Stomach smooth muscle (tissue), 2 donors: ENCODE data around the gene CTAG1B.
"Not testable (repeated sequence)": the region's sequence is repeated elsewhere in the genome, so short reads cannot be mapped to it uniquely, and the experiment has no call there.

Experiments used
- H3K27ac ChIP-seq: one replicate; pipeline ENCODE4 v1.7.0; 2013; ENCODE audit warnings: mild to moderate bottlenecking, low read length, inconsistent platforms
- H3K27me3 ChIP-seq, 2 donors: one replicate each; pipeline ENCODE4 v1.7.0; 2013; ENCODE audit warnings: low read length in 2 of 2; ENCODE audit not compliant: insufficient read depth in 2 of 2, control insufficient read depth in 1 of 2
- H3K36me3 ChIP-seq, 2 donors: one replicate each; pipeline ENCODE4 v1.7.0; 2013; ENCODE audit warnings: low read length in 2 of 2; ENCODE audit not compliant: control insufficient read depth in 2 of 2, insufficient read depth in 2 of 2
- H3K4me1 ChIP-seq: one replicate; pipeline ENCODE4 v1.7.0; 2013; ENCODE audit warnings: low read length; ENCODE audit not compliant: control insufficient read depth, insufficient read depth
- H3K4me3 ChIP-seq, 2 donors: one replicate each; pipeline ENCODE4 v1.7.0; 2013; ENCODE audit warnings: low read length in 2 of 2
- H3K9ac ChIP-seq, 2 donors: one replicate each; pipeline ENCODE4 v1.7.0; 2013; ENCODE audit warnings: low read length in 2 of 2, mild to moderate bottlenecking in 1 of 2
- H3K9me3 ChIP-seq, 2 donors: one replicate each; pipeline ENCODE4 v1.7.0; 2013; ENCODE audit warnings: low read length in 2 of 2; ENCODE audit not compliant: control insufficient read depth in 2 of 2
- donor health status: healthy.
- donor health status: Pancreatic carcinoma.

The CTAG1B gene

DNA sequence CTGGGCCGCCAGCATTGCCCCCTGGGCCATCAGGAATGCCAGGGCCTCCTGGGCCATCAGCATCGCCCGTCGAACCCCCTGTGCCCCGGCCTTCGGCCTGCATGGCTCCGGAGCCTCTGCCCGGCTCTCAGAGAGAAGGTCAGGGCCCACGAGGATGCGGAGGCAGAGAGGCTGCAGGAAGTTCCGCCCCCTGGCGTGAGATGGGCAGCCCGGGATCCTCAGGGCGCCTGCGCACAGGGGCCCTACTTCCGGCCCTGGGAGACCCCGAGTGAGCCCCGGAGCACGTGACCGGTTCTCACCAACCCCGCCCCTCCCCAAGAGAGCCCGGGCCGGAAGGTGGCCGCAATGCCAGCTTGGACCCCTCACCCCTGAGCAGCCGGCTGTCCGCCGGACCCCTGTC, 34.3 kb upstream of the CTAG1B start, which contains the start of gene CTAG2:
TSS of gene CTAG2 (minus strand) at position 167 of the 400 bp plus-strand sequence. CDS start at position 103, 64 bp downstream.
- H3K9ac ChIP-seq, H3K9me3 ChIP-seq, H3K27me3 ChIP-seq: not testable (repeated sequence)

DNA sequence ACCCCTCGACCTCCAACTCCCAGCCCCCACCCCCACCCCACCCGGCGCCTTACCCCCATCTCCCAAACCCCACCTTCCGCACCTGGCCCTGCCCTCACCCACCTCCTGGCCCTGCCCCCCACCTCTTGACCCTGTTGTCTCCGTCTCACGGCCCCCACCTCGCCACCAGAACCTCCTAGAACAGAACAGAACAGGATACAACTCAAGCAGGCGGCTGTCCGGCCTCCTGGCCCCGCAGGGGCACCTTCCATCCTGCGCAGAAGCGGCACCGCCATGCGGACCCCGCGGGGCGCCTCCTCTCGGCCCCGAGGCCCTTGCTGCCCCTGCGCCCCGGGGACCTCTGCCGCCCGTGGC, 33.9 kb upstream of the CTAG1B start:
- Histone ChIP-seq H3K27me3 (peaks cover 0 to 2% of the 10 kb centered on the region in 2 donors), H3K9me3 (no peaks in the 10 kb centered on the region), H3K9ac (no peak overlapping the region), H3K4me1 (no peaks in the 10 kb centered on the region), H3K27ac (no peak overlapping the region), H3K36me3 (no peaks in the 10 kb centered on the region), H3K4me3 (no peak overlapping the region)

More for the DNA sequence above, 34.3 kb upstream of the CTAG1B start, which contains the start of gene CTAG2:
- not testable (repeated sequence) for H3K4me3 ChIP-seq, H3K36me3 ChIP-seq, H3K27ac ChIP-seq, H3K4me1 ChIP-seq

DNA sequence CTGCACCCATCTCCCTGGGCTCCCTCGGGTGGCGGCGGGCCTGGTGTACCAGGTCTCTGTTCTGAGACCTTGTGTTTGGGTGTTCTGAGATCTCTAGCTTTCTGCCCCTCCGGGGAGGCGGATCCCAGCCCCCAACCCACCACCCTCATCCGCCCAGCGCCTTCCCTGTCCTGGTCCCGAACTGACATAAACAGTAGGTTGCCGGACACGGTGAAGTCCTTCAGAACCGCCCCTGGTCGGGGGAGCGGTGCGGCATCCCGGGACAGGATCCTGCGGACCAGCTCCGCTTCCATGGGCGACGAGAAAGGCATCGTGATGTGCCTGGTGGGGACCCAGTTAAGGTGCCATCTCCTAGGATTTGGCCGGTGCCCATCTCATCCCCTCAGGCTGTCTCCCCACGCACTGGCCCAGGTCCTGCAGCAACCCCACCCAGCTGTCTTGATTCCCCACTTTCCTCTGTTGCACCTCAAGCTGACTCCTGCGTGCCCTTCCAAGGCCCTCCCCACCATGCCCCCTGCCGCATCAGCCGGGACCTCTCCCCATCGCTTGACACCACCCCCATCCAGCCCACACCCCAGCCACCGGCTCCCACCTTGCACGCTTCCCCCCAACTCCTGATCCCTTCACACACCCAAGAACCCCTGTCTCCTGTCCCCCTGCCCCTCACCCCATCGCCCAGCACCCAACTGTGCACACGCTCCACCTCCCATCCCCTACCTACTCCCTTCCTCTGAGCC, 33.4 kb upstream of the CTAG1B start:
- no peaks in the 10 kb centered on the region for H3K4me1 ChIP-seq
- peaks cover 0 to 2% of the 10 kb centered on the region in 2 donors for H3K27me3 ChIP-seq

GRCh38 chrX:154650221-154650510, 31.1 kb upstream of the CTAG1B start:
- H3K9me3 ChIP-seq, result no peaks in the 10 kb centered on the region
- H3K27ac ChIP-seq, result no peak overlapping the region
- peaks cover 0 to 2% of the 10 kb centered on the region in 2 donors for H3K27me3 ChIP-seq
- H3K36me3 ChIP-seq, result no peaks in the 10 kb centered on the region
- no peak overlapping the region for H3K9ac ChIP-seq
- H3K4me1 ChIP-seq, result no peaks in the 10 kb centered on the region
- H3K4me3 ChIP-seq, result no peak overlapping the region

More for the DNA sequence above, 33.4 kb upstream of the CTAG1B start:
- Histone ChIP-seq H3K9ac (no peak overlapping the region), H3K9me3 (no peaks in the 10 kb centered on the region), H3K4me3 (no peak overlapping the region), H3K27ac (no peak overlapping the region), H3K36me3 (no peaks in the 10 kb centered on the region)

DNA sequence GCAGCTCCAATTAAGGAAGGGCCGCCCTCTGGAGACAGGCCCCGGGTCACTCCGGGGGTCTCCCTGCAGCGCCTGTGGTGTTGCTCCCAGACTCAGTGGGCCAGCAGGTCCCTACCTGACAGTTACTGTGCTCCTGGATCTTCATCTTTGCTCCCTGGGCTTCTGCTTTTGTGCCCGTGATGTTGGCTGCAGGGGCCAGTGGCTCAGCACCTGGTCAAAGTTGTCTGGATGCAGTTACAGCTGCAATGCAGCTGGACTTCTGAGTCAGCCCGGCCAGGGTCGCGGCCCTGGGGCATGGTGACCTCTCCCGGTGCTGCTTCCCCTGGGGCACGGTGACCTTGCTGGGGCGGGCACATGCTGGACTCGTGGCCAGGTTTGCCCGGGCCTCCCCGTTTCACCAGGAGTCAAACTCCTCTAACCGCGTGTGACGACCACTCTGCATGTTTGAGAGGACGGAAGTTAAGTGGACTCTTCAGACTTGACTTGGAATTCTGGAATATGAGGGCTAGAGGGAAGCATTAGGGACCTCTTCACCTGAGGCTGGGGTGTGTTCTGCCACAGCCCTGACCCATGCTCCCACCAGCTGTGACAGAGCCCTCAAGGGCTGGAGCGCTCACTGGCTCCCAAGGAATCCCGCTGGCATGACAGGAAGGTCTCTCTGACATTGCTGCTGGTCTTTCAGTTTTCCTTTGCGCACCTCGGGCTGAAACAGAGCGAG, 30.6 kb upstream of the CTAG1B start:
- H3K9ac ChIP-seq, result no peak overlapping the region
- H3K9me3 ChIP-seq, result no peaks in the 10 kb centered on the region
- H3K27me3 ChIP-seq, result peaks cover 0 to 2% of the 10 kb centered on the region in 2 donors
- H3K4me3 ChIP-seq, result no peak overlapping the region
- H3K36me3 ChIP-seq, result no peaks in the 10 kb centered on the region
- no peaks in the 10 kb centered on the region for H3K4me1 ChIP-seq
- H3K27ac ChIP-seq, result no peak overlapping the region

DNA sequence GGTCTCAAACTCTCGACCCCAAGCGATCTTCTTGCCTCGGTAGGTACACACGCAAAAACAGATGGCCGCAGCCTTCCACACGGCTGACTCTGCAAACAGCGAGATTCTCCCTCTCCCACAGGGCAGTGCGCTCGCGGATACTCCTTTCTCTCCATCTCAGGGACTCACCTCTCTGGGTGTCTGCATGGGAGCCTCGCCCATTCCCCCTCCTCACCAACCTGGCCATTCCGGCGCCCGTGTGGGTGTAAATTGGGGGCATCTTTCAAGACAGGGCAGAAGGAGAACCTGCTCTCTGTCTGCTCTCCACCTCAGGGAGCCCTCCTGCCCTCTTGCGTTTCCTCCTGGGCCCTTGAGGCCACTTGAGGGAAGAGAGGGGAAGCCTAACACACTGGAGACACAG, 29.8 kb upstream of the CTAG1B start:
- H3K9me3 ChIP-seq, result no peaks in the 10 kb centered on the region
- H3K4me1 ChIP-seq, result no peaks in the 10 kb centered on the region
- H3K36me3 ChIP-seq, result no peaks in the 10 kb centered on the region
- H3K27ac ChIP-seq, result no peak overlapping the region
- peaks cover 0 to 2% of the 10 kb centered on the region in 2 donors for H3K27me3 ChIP-seq
- H3K9ac ChIP-seq, result no peak overlapping the region
- H3K4me3 ChIP-seq, result no peak overlapping the region

- H3K4me3 ChIP-seq, H3K36me3 ChIP-seq, H3K9me3 ChIP-seq, H3K27ac ChIP-seq, H3K9ac ChIP-seq, H3K27me3 ChIP-seq, H3K4me1 ChIP-seq: not testable (repeated sequence)
These were observed 26.8 kb upstream of the CTAG1B start for GRCh38 chrX:154645745-154646378.

GRCh38 chrX:154643708-154644107, 24.6 kb upstream of the CTAG1B start:
- not testable (repeated sequence) for H3K4me1 ChIP-seq, H3K27ac ChIP-seq, H3K36me3 ChIP-seq, H3K4me3 ChIP-seq, H3K27me3 ChIP-seq, H3K9ac ChIP-seq, H3K9me3 ChIP-seq

- H3K4me3 ChIP-seq, H3K27me3 ChIP-seq, H3K9me3 ChIP-seq, H3K4me1 ChIP-seq, H3K27ac ChIP-seq, H3K9ac ChIP-seq, H3K36me3 ChIP-seq: not testable (repeated sequence)
These were observed 22.7 kb upstream of the CTAG1B start for GRCh38 chrX:154641740-154642139.

DNA sequence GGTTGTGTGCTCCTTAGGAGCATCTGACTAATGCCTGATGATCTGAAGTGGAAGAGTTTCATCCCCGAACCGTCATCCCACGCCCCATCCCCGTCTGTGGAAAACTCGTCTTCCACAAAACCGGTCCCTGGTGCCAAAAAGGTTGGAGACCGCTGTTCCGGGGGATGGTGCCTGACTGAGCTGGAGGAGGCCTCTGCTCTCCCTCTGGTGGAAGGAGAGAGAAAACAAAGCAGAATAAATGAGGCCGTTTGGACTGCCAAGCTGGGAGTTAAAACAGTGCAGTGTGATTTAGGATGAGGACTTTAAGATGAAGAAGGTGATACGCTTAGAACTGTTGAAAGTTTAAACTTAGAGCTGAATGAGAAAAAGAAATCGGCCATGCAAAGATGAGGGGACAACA, 14.6 kb upstream of the CTAG1B start:
- H3K9me3 ChIP-seq, H3K4me3 ChIP-seq, H3K4me1 ChIP-seq, H3K36me3 ChIP-seq, H3K27ac ChIP-seq, H3K9ac ChIP-seq, H3K27me3 ChIP-seq: not testable (repeated sequence)

DNA sequence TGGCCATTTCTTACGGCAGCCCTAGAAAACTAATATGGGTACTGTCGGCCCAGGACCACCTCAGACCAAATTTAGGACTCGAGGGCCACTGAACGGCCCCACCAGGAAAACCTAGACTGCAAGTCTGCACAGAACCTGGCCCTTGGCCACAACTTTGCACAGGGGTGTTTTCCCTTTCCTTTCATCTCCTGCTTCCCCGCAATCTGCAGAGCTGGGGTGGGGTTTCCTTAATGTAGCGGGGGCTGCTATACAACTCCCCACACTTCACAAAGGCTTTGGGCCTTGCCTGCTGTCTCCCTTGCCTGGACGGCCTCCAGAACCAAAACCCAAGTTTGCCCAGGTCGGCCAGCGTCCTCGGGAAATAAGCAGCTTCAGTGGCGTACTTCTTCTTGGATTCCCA, 11.9 kb upstream of the CTAG1B start:
- H3K4me1 ChIP-seq, H3K9me3 ChIP-seq, H3K27me3 ChIP-seq, H3K27ac ChIP-seq, H3K9ac ChIP-seq, H3K36me3 ChIP-seq, H3K4me3 ChIP-seq: not testable (repeated sequence)
